Ovary (tissue), 9 donors: ENCODE measurements around the gene TTC36. TPM values are rescaled to one million over a fixed set of nuclear protein-coding genes. Genes with fewer than 3 reads are reported as not detected.

Source experiments
- DNase-seq, 5 donors: peaks; one replicate each; pipeline ENCODE4 v3.0.0-alpha.2; 2019 to 2020
- H3K27ac ChIP-seq, 2 donors: fragments of 200-600 bp; one replicate each; pipeline versions ENCODE4 v1.5.1 to v1.8.0; 2019 to 2022
- H3K27me3 ChIP-seq: fragments of 200-600 bp; one replicate; pipeline ENCODE4 v1.8.0; 2022
- H3K36me3 ChIP-seq: fragments of 200-600 bp; sonication (generic); one replicate; pipeline ENCODE4 v1.5.1; 2019
- H3K4me1 ChIP-seq: one replicate; pipeline ENCODE4 v1.8.1; 2013; ENCODE audit warnings: mild to moderate bottlenecking, moderate library complexity; ENCODE audit not compliant: insufficient read depth
- H3K4me3 ChIP-seq: fragments of 200-600 bp; sonication (generic); one replicate; pipeline ENCODE4 v1.5.1; 2017
- H3K9me3 ChIP-seq, 2 donors: fragments of 200-600 bp in 1 of 2; sonication (generic) in 1 of 2; one replicate each; pipeline versions ENCODE4 v1.5.1 to v1.8.1; 2013 to 2019; ENCODE audit warnings: mild to moderate bottlenecking in 1 of 2, moderate library complexity in 1 of 2
- CTCF ChIP-seq, 3 donors: fragments of 450-650 bp in 2 of 3; fragments of 200-600 bp in 1 of 3; IDR thresholded peaks; one replicate each; pipeline versions ENCODE4 v1.5.1 to v1.8.0; 2016 to 2022; ENCODE audit warnings: antibody characterized with exemption in 3 of 3, mild to moderate bottlenecking in 1 of 3
- EP300 ChIP-seq: sonication (generic); formaldehyde crosslinking; IDR thresholded peaks from one replicate; pipeline ENCODE4 v1.6.1; 2017; ENCODE audit warnings: antibody characterized with exemption
- POLR2A ChIP-seq: fragments of 450-650 bp; IDR thresholded peaks from one replicate; pipeline ENCODE4 v1.6.1; 2017; ENCODE audit warnings: antibody characterized with exemption, mild to moderate bottlenecking, moderate library complexity
- WGBS, 3 donors: extraction: QIAGEN DNeasy Blood & Tissue Kit in 1 of 3; methylation state at CpG; one replicate each; pipeline versions ENCODE4 v1.1.5 to v1.1.7; 2013 to 2017; 5-methylcytosine and 5-hydroxymethylcytosine counted together
- intact Hi-C, 4 donors: fragments of 100-400 bp; cut with DNase I; formaldehyde crosslinking; loops; one replicate each; pipeline versions ENCODE4 v1.11.0 to v1.15.1; 2022 to 2023
- polyA plus RNA-seq, 2 donors: library from polyadenylated mRNA; stranded (reverse); fragments of 200-250 nt in 1 of 2; fragments of 350-450 nt in 1 of 2; fragmentation: Illumina TruSeq in 1 of 2; extraction: RNeasy Lipid Tissue Mini Kit (QIAGEN cat#74804) in 1 of 2; gene quantifications; one replicate each; pipeline ENCODE4 v1.2.3, GENCODE V29; 2013 to 2014
- total RNA-seq, 7 donors: library from RNA; depleted of rRNA in 2 of 7; stranded (reverse); fragments of >200 nt in 2 of 7; fragmentation: NEBNext Ultra II Directional in 3 of 7; extraction: Animal tissue kit (Norgen Biotek cat#: 25700) in 3 of 7; gene quantifications; one replicate each; pipeline versions ENCODE4 v1.1.0 to v1.2.4, GENCODE V29; 2016 to 2023
- donor health status: DM: no; HTN: no; CAD: no; lungs with moderate emphysema.
- donor health status: DM: no; HTN: no; CAD: no.
- donor health status: Bipolar disorder and iron deficiency.
- donor health status: DM: yes; HTN: yes; CAD: no.
- donor health status: DM: no; HTN: no; CAD: no.
- donor health status: DM: yes; HTN: yes; CAD: no.

The TTC36 gene
- total and polyA plus RNA-seq, 9 donors: 0.18 to 0.38 (median 0.37) TPM; not detected in 4

DNA sequence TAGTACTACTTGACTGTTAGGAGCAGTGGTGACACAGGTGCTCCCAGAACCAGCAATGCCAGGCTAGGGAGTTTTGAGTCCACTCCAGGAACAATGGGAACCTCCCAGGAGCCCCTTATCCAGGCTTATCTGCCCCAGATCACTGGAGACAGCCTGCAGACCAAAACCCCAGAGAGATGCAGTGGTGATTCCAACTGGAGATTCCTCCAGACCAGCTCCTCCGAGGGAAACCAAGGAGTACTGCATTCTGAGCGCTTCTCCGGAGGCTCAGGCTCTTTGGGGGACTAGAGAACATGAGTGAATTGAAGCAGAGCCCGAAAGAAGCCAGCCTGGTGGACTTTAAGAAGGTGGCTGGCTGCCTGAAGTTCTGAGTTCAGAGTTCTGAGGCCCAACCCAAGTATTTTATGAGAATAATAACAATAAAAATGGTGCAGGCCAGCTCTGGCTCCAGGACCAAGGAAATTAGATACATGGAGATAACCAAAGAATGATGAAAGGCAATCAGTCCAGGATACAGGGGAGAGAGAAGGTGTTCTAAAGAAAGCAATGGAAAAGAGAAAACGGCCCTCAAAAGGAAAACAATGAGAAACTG lies 2.4 kb downstream of the TTC36 start:
- H3K36me3 ChIP-seq: no peaks in the 10 kb centered on the region
- no peak for DNase-seq
- H3K9me3 ChIP-seq: no peaks in the 10 kb centered on the region
- peaks cover 11% of the 10 kb centered on the region for H3K4me1 ChIP-seq
- no peaks in the 10 kb centered on the region for H3K27me3 ChIP-seq
- H3K27ac ChIP-seq: no peak overlapping the region
- peak overlapping the region; percentile 73 for H3K4me3 ChIP-seq
- intact Hi-C loops: no loop called here
- WGBS, 3 donors: 56 to 67% (median 58%) methylated on average over 5 of the region's 5 CpGs
- TF ChIP-seq POLR2A (no peak), CTCF (IDR thresholded peaks at IDR 0.05) (no peak), EP300 (no peak)

DNA sequence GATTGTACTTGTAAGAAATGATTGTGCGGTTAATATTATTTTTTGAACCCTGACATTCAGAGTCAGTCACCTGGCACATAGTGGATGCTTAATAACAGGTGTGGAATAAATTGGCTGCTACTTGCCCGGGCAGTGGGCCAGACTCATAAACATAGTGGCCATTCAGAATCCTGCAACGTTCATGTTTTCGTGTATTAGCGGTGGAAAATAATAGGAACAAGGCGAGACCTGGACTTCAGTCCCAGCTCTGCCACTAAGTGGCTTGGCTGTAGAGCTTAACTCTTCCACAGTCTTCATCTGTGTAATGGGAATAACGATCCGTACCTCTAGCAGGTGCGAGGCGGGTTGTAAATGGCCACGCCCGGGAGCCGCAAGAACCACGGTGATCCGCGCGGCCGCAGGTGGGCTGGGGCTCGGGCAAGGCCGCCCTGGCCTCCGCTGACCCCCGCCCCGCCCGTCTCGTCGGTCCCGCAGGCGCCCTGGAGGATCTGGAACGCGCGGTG lies 3.0 kb downstream of the TTC36 start:
- Histone ChIP-seq H3K27ac (peak overlapping the region in 1 of 2 donors; percentile 66), H3K4me3 (peak overlapping the region; percentile 73), H3K9me3 (no peaks in the 10 kb centered on the region), H3K27me3 (no peaks in the 10 kb centered on the region), H3K4me1 (peaks cover 11% of the 10 kb centered on the region), H3K36me3 (no peaks in the 10 kb centered on the region)
- 2 to 3% (median 2%) methylated on average over 28 to 31 of the region's 31 CpGs for WGBS, 3 donors
- TF ChIP-seq POLR2A (no peak), CTCF (IDR thresholded peaks at IDR 0.05) (no peak), EP300 (no peak)
- intact Hi-C loops: no loop called here
- no peak for DNase-seq

GRCh38 chr11:118530683-118531596 lies 3.7 kb downstream of the TTC36 start, which contains the start of gene TMEM25:
TMEM25 (plus strand) TSS chr11:118531192; CDS start chr11:118531802, 610 bp downstream.
- H3K27ac ChIP-seq: peak within 1 kb of the TSS in 1 of 2 donors; percentile 66
- H3K27me3 ChIP-seq: no peaks in the 10 kb centered on the region
- TF ChIP-seq POLR2A (peak; percentile 18), CTCF (IDR thresholded peaks at IDR 0.05) (no peak), EP300 (no peak)
- H3K4me3 ChIP-seq: peak within 1 kb of the TSS; percentile 73
- H3K9me3 ChIP-seq: no peaks in the 10 kb centered on the region
- peak; percentile 74 to 84 (median 79) for DNase-seq
- intact Hi-C loops: no loop called here
- H3K36me3 ChIP-seq: no peaks in the 10 kb centered on the region
- WGBS, 3 donors: 1% methylated on average over 59 to 94 of the region's 94 CpGs
- peaks cover 11% of the 10 kb centered on the region for H3K4me1 ChIP-seq

DNA sequence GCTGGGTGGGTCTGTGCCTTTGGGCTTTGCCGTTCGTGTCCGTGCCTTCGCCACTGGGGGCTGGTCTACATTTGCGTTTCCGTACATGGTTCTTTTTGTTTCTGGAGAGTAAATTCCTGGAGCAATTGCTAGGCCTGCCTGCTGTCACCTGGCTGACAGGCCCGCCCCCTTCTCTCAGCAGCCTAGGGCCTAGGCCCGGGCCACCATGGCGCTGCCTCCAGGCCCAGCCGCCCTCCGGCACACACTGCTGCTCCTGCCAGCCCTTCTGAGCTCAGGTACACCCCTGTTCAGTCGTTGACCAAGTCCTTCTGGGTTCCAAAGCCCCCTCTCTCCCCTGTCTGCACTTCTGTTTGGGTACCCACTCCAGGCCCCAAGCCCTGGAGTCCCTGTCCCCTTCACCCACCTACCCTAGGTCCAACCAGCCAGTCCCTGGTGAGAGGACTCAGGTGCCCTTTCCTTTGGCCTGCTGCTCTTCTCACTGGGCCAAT lies 4.4 kb downstream of the TTC36 start:
- Histone ChIP-seq H3K9me3 (no peaks in the 10 kb centered on the region), H3K4me3 (peak overlapping the region; percentile 73), H3K4me1 (peaks cover 11% of the 10 kb centered on the region), H3K36me3 (no peaks in the 10 kb centered on the region), H3K27ac (no peak overlapping the region), H3K27me3 (no peaks in the 10 kb centered on the region)
- 7 to 13% (median 9%) methylated on average over 12 of the region's 12 CpGs for WGBS, 3 donors
- intact Hi-C loops: no loop called here
- TF ChIP-seq EP300 (no peak), POLR2A (no peak), CTCF (IDR thresholded peaks at IDR 0.05) (no peak)
- no peak for DNase-seq
